Breast epithelium (tissue), 3 donors: Measurements from ENCODE around the gene CHDH.

ENCODE experiments used
- POLR2A ChIP-seq: fragments of 450-650 bp; IDR thresholded peaks from one replicate; pipeline ENCODE4 v1.6.1; 2016; ENCODE audit warnings: antibody characterized with exemption, mild to moderate bottlenecking, moderate library complexity
- POLR2AphosphoS5 ChIP-seq, 3 donors: sonication (generic); formaldehyde crosslinking; IDR thresholded peaks; one replicate each; pipeline ENCODE4 v1.6.1; 2017; ENCODE audit warnings: antibody characterized with exemption in 3 of 3

- no peak for TF ChIP-seq POLR2A
- TF ChIP-seq POLR2AphosphoS5 (IDR thresholded peaks at IDR 0.05), result no peak
These were observed 69.6 kb downstream of the CHDH start for GRCh38 chr3:53776494-53777101.
